Measurements from ENCODE around the gene ERP44.

ERP44 gene

DNA sequence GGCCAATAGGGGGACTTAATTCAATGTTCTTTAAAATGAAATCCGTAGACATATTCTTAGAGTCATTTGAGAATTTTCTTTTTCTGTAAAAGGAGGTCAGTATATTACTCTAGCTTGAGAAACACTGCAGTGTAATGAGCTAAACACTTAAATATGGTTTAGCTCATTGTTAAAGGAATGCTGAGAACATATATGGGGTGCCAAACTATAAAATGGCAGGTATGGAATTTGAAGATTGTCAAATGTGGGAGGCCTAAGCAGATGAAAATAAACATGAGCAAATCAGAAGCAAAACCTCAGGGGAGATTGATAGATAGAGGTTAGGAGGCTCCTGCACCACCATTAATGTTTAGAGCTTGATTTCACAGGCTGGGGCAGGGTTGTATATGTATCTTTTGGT, 134.5 kb downstream of the ERP44 start:
- peaks cover 36% of the 10 kb centered on the region for H3K36me3 ChIP-seq (ENCODE audit: insufficient read depth, low read length)
- H3K27ac ChIP-seq (ENCODE audit: low read depth, low read length) = no peak overlapping the region

DNA sequence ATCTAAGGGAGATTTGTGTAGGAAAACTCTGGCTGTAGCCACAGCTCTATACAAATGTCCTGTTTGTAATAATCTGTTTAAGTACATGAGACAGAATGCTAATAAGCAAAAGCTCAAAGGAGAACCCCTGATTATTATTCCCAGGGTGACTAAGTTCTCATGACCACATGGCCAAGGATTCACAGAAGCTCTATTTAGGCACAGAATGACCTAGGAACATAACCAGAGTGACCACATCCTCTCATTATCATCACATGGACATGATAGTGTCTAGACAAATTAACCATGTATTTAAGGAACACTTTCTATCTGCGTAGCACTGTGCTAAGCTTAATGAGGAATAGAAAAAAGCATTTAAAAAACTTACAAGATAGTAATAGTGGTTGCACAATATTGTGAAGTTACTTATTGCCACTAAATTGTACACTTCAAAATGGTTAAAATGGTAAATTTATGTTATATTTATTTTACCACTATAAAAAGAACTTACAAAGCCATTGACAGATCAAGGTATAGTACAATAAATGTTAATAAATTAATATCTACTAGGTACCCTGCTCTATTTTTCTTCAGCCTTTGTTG, 136.0 kb downstream of the ERP44 start:
- H3K27ac ChIP-seq (ENCODE audit: low read depth, low read length) = no peak overlapping the region

More for the DNA sequence above, 134.5 kb downstream of the ERP44 start:
- Histone ChIP-seq H3K27me3 (ENCODE audit: control insufficient read depth in 1 of 2, insufficient read depth in 2 of 2, low read length in 2 of 2) (no peaks in the 10 kb centered on the region), H3K9ac (ENCODE audit: low read length) (no peak overlapping the region), H3K9me3 (ENCODE audit: low read length) (no peaks in the 10 kb centered on the region), H3K4me3 (ENCODE audit: low read depth in 1 of 2, low read length in 2 of 2) (no peak overlapping the region), H3K4me1 (ENCODE audit: insufficient read depth, low read length) (no peaks in the 10 kb centered on the region)

DNA sequence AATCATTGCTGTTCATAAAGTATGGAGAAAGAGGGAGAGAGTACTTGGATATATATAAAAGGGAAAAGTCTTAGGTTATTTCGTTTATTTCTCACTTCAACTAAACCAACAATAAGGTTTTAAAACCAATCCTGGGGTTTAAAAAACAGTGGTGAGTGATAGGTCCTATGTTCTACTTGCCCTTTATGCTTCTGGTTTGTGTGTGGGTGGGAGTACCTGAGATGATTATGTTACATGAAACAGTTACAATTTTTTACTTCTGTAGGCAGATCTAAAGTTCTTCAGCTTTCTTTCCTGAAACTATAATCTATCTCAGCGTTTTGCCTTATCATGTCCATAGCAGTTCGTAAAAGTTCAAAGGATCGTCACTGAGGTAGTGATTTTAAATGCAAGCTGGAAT, 143.2 kb downstream of the ERP44 start:
- no peaks in the 10 kb centered on the region for H3K9me3 ChIP-seq (ENCODE audit: low read length)
- H3K27ac ChIP-seq (ENCODE audit: low read depth, low read length) = no peak overlapping the region
- H3K36me3 ChIP-seq (ENCODE audit: insufficient read depth, low read length) = peaks cover 23% of the 10 kb centered on the region
- no peaks in the 10 kb centered on the region for H3K4me1 ChIP-seq (ENCODE audit: insufficient read depth, low read length)
- no peaks in the 10 kb centered on the region for H3K27me3 ChIP-seq (ENCODE audit: control insufficient read depth in 1 of 2, insufficient read depth in 2 of 2, low read length in 2 of 2)
- H3K4me3 ChIP-seq (ENCODE audit: low read depth in 1 of 2, low read length in 2 of 2) = no peak overlapping the region
- H3K9ac ChIP-seq (ENCODE audit: low read length) = no peak overlapping the region

More for the DNA sequence above, 136.0 kb downstream of the ERP44 start:
- H3K4me3 ChIP-seq (ENCODE audit: low read depth in 1 of 2, low read length in 2 of 2) = no peak overlapping the region
- no peaks in the 10 kb centered on the region for H3K9me3 ChIP-seq (ENCODE audit: low read length)
- H3K36me3 ChIP-seq (ENCODE audit: insufficient read depth, low read length) = peaks cover 21% of the 10 kb centered on the region
- H3K9ac ChIP-seq (ENCODE audit: low read length) = no peak overlapping the region
- H3K27me3 ChIP-seq (ENCODE audit: control insufficient read depth in 1 of 2, insufficient read depth in 2 of 2, low read length in 2 of 2) = no peaks in the 10 kb centered on the region
- no peaks in the 10 kb centered on the region for H3K4me1 ChIP-seq (ENCODE audit: insufficient read depth, low read length)

GRCh38 chr9:99954819-99955218, 144.0 kb downstream of the ERP44 start:
- Histone ChIP-seq H3K27me3 (ENCODE audit: control insufficient read depth in 1 of 2, insufficient read depth in 2 of 2, low read length in 2 of 2) (no peaks in the 10 kb centered on the region), H3K27ac (ENCODE audit: low read depth, low read length) (no peak overlapping the region), H3K9me3 (ENCODE audit: low read length) (no peaks in the 10 kb centered on the region), H3K36me3 (ENCODE audit: insufficient read depth, low read length) (peaks cover 20% of the 10 kb centered on the region), H3K4me1 (ENCODE audit: insufficient read depth, low read length) (no peaks in the 10 kb centered on the region), H3K4me3 (ENCODE audit: low read depth in 1 of 2, low read length in 2 of 2) (no peak overlapping the region), H3K9ac (ENCODE audit: low read length) (no peak overlapping the region)

DNA sequence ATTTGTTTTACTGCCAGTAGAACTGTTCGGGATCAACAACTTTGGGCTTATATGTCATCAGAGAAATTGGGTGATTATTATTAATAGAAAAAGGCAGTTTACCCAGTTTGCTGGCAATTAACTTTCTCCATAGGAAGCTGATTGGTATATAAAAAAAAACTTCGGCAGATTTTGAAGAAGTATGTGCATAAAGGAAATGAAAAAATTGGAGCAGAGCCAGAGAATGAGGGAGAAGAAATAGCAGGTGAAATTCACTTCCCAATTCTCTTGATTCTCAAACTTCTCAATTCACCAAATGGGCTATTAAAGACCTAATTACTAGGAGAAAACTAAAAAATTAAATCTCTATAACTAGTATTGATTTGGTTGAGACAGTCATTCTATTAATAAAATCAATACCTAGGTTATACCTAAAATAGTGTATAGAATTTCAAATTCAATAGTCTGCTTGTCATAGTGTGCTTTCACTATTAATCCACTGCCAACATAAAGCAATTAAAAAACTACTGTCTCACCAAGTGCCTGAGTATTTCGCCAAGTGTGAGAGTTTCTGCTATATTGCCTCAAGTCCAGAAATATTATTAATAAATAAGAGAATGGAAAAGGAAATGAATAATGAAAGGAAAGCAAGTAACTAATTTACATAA, 144.8 kb downstream of the ERP44 start:
- Histone ChIP-seq H3K4me1 (ENCODE audit: insufficient read depth, low read length) (no peaks in the 10 kb centered on the region), H3K27me3 (ENCODE audit: control insufficient read depth in 1 of 2, insufficient read depth in 2 of 2, low read length in 2 of 2) (no peaks in the 10 kb centered on the region), H3K9me3 (ENCODE audit: low read length) (no peaks in the 10 kb centered on the region), H3K9ac (ENCODE audit: low read length) (no peak overlapping the region), H3K4me3 (ENCODE audit: low read depth in 1 of 2, low read length in 2 of 2) (no peak overlapping the region), H3K27ac (ENCODE audit: low read depth, low read length) (no peak overlapping the region), H3K36me3 (ENCODE audit: insufficient read depth, low read length) (peaks cover 17% of the 10 kb centered on the region)

- Histone ChIP-seq H3K9ac (ENCODE audit: low read length) (no peak overlapping the region), H3K36me3 (ENCODE audit: insufficient read depth, low read length) (peaks cover 17% of the 10 kb centered on the region), H3K4me1 (ENCODE audit: insufficient read depth, low read length) (no peaks in the 10 kb centered on the region), H3K9me3 (ENCODE audit: low read length) (no peaks in the 10 kb centered on the region), H3K27me3 (ENCODE audit: control insufficient read depth in 1 of 2, insufficient read depth in 2 of 2, low read length in 2 of 2) (no peaks in the 10 kb centered on the region), H3K4me3 (ENCODE audit: low read depth in 1 of 2, low read length in 2 of 2) (no peak overlapping the region), H3K27ac (ENCODE audit: low read depth, low read length) (no peak overlapping the region)
Measured at GRCh38 chr9:99948896-99949295, 149.9 kb downstream of the ERP44 start.

- Histone ChIP-seq H3K36me3 (ENCODE audit: insufficient read depth, low read length) (peaks cover 16% of the 10 kb centered on the region), H3K27ac (ENCODE audit: low read depth, low read length) (no peak overlapping the region), H3K4me1 (ENCODE audit: insufficient read depth, low read length) (no peaks in the 10 kb centered on the region), H3K4me3 (ENCODE audit: low read depth in 1 of 2, low read length in 2 of 2) (no peak overlapping the region), H3K27me3 (ENCODE audit: control insufficient read depth in 1 of 2, insufficient read depth in 2 of 2, low read length in 2 of 2) (no peaks in the 10 kb centered on the region), H3K9ac (ENCODE audit: low read length) (no peak overlapping the region), H3K9me3 (ENCODE audit: low read length) (no peaks in the 10 kb centered on the region)
Measured at GRCh38 chr9:99948482-99948881, 150.3 kb downstream of the ERP44 start.

- Histone ChIP-seq H3K4me1 (ENCODE audit: insufficient read depth, low read length) (no peaks in the 10 kb centered on the region), H3K27ac (ENCODE audit: low read depth, low read length) (no peak overlapping the region), H3K4me3 (ENCODE audit: low read depth in 1 of 2, low read length in 2 of 2) (no peak overlapping the region), H3K36me3 (ENCODE audit: insufficient read depth, low read length) (peaks cover 11% of the 10 kb centered on the region), H3K27me3 (ENCODE audit: control insufficient read depth in 1 of 2, insufficient read depth in 2 of 2, low read length in 2 of 2) (no peaks in the 10 kb centered on the region), H3K9me3 (ENCODE audit: low read length) (no peaks in the 10 kb centered on the region), H3K9ac (ENCODE audit: low read length) (no peak overlapping the region)
Measured at GRCh38 chr9:99947395-99947794, 151.4 kb downstream of the ERP44 start.

DNA sequence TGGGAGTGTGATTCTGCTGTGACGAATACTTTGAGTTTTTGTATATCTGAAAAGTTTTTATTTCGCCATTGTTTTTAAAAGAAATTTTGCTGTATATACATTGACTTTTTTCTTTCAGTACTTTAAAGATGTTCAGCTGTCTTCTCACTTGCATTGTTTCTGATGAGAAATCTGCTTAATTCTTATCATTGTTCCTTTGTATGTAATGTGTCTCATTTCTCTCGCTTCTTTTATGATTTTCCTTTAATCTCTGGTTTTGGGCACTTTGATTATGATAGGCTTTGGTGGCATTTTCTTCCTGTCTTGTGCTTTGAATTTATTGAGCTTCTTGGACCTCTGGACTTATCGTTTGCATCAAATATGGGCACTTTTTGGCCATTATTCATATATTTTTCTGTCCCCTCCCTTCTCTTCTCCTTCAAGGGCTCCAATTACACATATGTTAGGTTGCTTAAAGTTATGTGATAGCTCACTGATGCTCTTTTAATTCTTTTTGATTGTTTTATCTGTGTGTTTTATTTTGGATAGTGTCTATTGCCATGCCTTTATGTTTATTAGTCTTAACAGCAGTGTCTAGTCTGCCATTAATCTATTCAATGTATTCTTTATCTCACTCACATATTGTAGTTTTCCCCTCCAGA, 161.7 kb downstream of the ERP44 start:
- Histone ChIP-seq H3K4me3 (ENCODE audit: low read depth in 1 of 2, low read length in 2 of 2) (no peak overlapping the region), H3K27ac (ENCODE audit: low read depth, low read length) (no peak overlapping the region), H3K36me3 (ENCODE audit: insufficient read depth, low read length) (peaks cover 3% of the 10 kb centered on the region), H3K4me1 (ENCODE audit: insufficient read depth, low read length) (no peaks in the 10 kb centered on the region), H3K9me3 (ENCODE audit: low read length) (no peaks in the 10 kb centered on the region), H3K9ac (ENCODE audit: low read length) (no peak overlapping the region), H3K27me3 (ENCODE audit: control insufficient read depth in 1 of 2, insufficient read depth in 2 of 2, low read length in 2 of 2) (no peaks in the 10 kb centered on the region)

DNA sequence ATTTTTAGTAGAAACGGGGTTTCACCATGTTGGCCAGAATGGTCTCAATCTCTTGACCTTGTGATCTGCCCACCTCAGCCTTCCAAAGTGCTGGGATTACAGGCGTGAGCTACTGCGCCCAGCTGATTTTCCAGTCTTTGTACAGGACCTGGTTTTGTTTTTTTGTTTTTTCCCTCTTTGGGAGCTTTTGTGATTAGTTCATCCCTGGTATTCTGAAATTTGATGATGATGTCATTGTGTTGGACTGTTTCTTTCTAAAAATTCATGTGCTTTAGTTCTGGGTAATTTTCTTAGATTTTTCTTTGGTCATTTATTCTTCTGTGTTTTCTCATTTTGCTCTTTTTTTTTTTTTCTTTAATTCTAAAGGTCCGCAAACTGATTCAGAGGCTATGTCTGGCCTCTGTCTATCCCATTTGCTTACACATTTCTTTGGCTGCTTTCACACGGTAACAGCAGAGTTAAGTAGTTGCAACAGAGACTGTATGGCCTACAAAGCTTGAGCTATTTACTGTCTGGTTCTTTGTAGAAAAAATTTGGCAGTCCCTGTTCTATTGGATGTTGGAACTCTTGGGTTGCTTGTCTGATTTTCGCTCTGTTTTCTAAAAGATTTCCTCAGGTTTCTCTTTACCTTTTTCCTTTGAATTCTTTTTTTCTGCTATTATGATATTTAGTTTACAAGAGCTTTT, 167.5 kb downstream of the ERP44 start:
- Histone ChIP-seq H3K4me3 (ENCODE audit: low read depth in 1 of 2, low read length in 2 of 2) (no peak overlapping the region), H3K36me3 (ENCODE audit: insufficient read depth, low read length) (peaks cover 8% of the 10 kb centered on the region), H3K4me1 (ENCODE audit: insufficient read depth, low read length) (no peaks in the 10 kb centered on the region), H3K9ac (ENCODE audit: low read length) (no peak overlapping the region), H3K27me3 (ENCODE audit: control insufficient read depth in 1 of 2, insufficient read depth in 2 of 2, low read length in 2 of 2) (no peaks in the 10 kb centered on the region), H3K9me3 (ENCODE audit: low read length) (peaks cover 4% of the 10 kb centered on the region), H3K27ac (ENCODE audit: low read depth, low read length) (no peak overlapping the region)

GRCh38 chr9:99929652-99930051, 169.1 kb downstream of the ERP44 start:
- H3K9me3 ChIP-seq (ENCODE audit: low read length) = peaks cover 4% of the 10 kb centered on the region

More at GRCh38 chr9:99929652-99930051, 169.1 kb downstream of the ERP44 start:
- no peak overlapping the region for H3K27ac ChIP-seq (ENCODE audit: low read depth, low read length)
- no peaks in the 10 kb centered on the region for H3K27me3 ChIP-seq (ENCODE audit: control insufficient read depth in 1 of 2, insufficient read depth in 2 of 2, low read length in 2 of 2)
- no peaks in the 10 kb centered on the region for H3K4me1 ChIP-seq (ENCODE audit: insufficient read depth, low read length)
- H3K9ac ChIP-seq (ENCODE audit: low read length) = no peak overlapping the region
- no peak overlapping the region for H3K4me3 ChIP-seq (ENCODE audit: low read depth in 1 of 2, low read length in 2 of 2)
- H3K36me3 ChIP-seq (ENCODE audit: insufficient read depth, low read length) = peaks cover 11% of the 10 kb centered on the region

Measured in muscle layer of colon (tissue), 2 donors.